Measurements from ENCODE around the gene LDHD.

DNA sequence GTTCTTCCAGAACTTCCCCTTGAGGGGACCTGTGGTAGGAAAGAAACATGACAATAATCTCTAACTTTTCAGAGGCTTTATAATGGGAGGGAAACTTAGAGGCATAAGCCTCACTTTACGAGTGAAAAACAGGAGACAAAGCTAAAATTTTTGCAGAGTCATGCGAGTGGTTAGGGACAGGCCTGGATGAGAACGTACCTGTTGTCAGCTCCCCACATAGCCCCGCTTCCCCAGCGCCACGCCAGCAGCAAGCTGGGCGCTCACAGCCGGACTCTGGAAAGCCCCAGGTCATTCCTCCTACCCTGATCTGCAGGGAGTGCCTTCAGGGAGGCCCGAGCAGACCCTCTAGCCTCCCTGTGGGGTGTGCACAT, 53.6 kb downstream of the LDHD start:
- TF ChIP-seq SPI1 (IDR thresholded peaks at IDR 0.05; ENCODE audit: low read depth, low read length) (no peak), POLR2A (IDR thresholded peaks at IDR 0.05; ENCODE audit: low read depth, low read length) (no peak), TAF1 (IDR thresholded peaks at IDR 0.05; ENCODE audit: low read depth, low read length) (no peak), POLR2AphosphoS5 (IDR thresholded peaks at IDR 0.05; ENCODE audit: low read depth, low read length) (no peak), PAX5 (IDR thresholded peaks at IDR 0.05; ENCODE audit: insufficient read depth, low read length, severe bottlenecking) (no peak)
